Measurements from ENCODE around the gene CERS5.
A peak's percentile ranks its signal among the peaks of the same experiment; 100 is the strongest.

Gene CERS5

GRCh38 chr12:50196537-50196936 is 29.4 kb upstream of the CERS5 start:
- no peak for TF ChIP-seq CTCF (IDR thresholded peaks at IDR 0.05; ENCODE audit: control insufficient read depth, extremely low read depth, insufficient read depth)
- H3K4me3 ChIP-seq (ENCODE audit: low read depth, low read length): no peak overlapping the region
- DNase-seq (ENCODE audit: low read depth): peak; percentile 87

GRCh38 chr12:50195832-50196231 is 28.7 kb upstream of the CERS5 start:
- TF ChIP-seq CTCF (IDR thresholded peaks at IDR 0.05; ENCODE audit: control insufficient read depth, extremely low read depth, insufficient read depth): no peak
- no peak overlapping the region for H3K4me3 ChIP-seq (ENCODE audit: low read depth, low read length)
- peak; percentile 48 for DNase-seq (ENCODE audit: low read depth)

GRCh38 chr12:50192908-50193307 is 25.7 kb upstream of the CERS5 start:
- no peak for TF ChIP-seq CTCF (IDR thresholded peaks at IDR 0.05; ENCODE audit: control insufficient read depth, extremely low read depth, insufficient read depth)
- no peak for DNase-seq (ENCODE audit: low read depth)
- no peak overlapping the region for H3K4me3 ChIP-seq (ENCODE audit: low read depth, low read length)

- no peak for TF ChIP-seq CTCF (IDR thresholded peaks at IDR 0.05; ENCODE audit: control insufficient read depth, extremely low read depth, insufficient read depth)
- no peak for DNase-seq (ENCODE audit: low read depth)
- H3K4me3 ChIP-seq (ENCODE audit: low read depth, low read length): no peak overlapping the region
Measured at GRCh38 chr12:50192236-50192635, 25.1 kb upstream of the CERS5 start.

GRCh38 chr12:50190859-50191258 is 23.7 kb upstream of the CERS5 start:
- H3K4me3 ChIP-seq (ENCODE audit: low read depth, low read length): no peak overlapping the region
- no peak for DNase-seq (ENCODE audit: low read depth)
- no peak for TF ChIP-seq CTCF (IDR thresholded peaks at IDR 0.05; ENCODE audit: control insufficient read depth, extremely low read depth, insufficient read depth)

- DNase-seq (ENCODE audit: low read depth): no peak
- no peak overlapping the region for H3K4me3 ChIP-seq (ENCODE audit: low read depth, low read length)
- no peak for TF ChIP-seq CTCF (IDR thresholded peaks at IDR 0.05; ENCODE audit: control insufficient read depth, extremely low read depth, insufficient read depth)
Measured at GRCh38 chr12:50188875-50189575, 21.9 kb upstream of the CERS5 start.

- peak; percentile 91 for DNase-seq (ENCODE audit: low read depth)
- TF ChIP-seq CTCF (IDR thresholded peaks at IDR 0.05; ENCODE audit: control insufficient read depth, extremely low read depth, insufficient read depth): no peak
Measured at GRCh38 chr12:50188241-50188781, 21.1 kb upstream of the CERS5 start.

More at GRCh38 chr12:50188241-50188781, 21.1 kb upstream of the CERS5 start:
- no peak overlapping the region for H3K4me3 ChIP-seq (ENCODE audit: low read depth, low read length)

All from LNCaP clone FGC (cell line).